H1 (cell line): ENCODE results near the gene MYADM.

Experiments used
- CHD2 ChIP-seq: IDR thresholded peaks from 2 replicates; pipeline ENCODE4 v1.6.1; 2012; ENCODE audit warnings: low read length, improper control_type of control experiment
- CREB1 ChIP-seq: IDR thresholded peaks from 2 replicates; pipeline ENCODE4 v1.6.1; 2012; ENCODE audit warnings: inconsistent platforms
- EZH2 ChIP-seq: fragments of 200-600 bp; sonication (generic); IDR thresholded peaks from 2 replicates; pipeline ENCODE4 v1.7.1; 2012; ENCODE audit warnings: low read depth, mild to moderate bottlenecking, moderate library complexity, low read length, inconsistent platforms; ENCODE audit not compliant: severe bottlenecking
- FOSL1 ChIP-seq: IDR thresholded peaks from 2 replicates; pipeline ENCODE4 v1.6.1; 2011; ENCODE audit warnings: mild to moderate bottlenecking, low read depth, low read length, moderate library complexity; ENCODE audit not compliant: insufficient read depth
- HDAC2 ChIP-seq, 2 experiments: fragments of 300-600 bp in 1 of 2; sonication (generic) in 1 of 2; IDR thresholded peaks; 2 replicates each; pipeline ENCODE4 v1.6.1; 2011 to 2012; ENCODE audit warnings: low read depth in 2 of 2, low read length in 2 of 2, mild to moderate bottlenecking in 2 of 2, moderate library complexity in 2 of 2, borderline replicate concordance in 1 of 2, inconsistent platforms in 1 of 2
- KDM5A ChIP-seq: fragments of 200-600 bp; IDR thresholded peaks from 2 replicates; pipeline ENCODE4 v1.7.1; 2012; ENCODE audit warnings: mild to moderate bottlenecking, low read length, inconsistent platforms, mixed read lengths
- RBBP5 ChIP-seq: IDR thresholded peaks from 2 replicates; pipeline ENCODE4 v1.7.1; 2012; ENCODE audit warnings: low read depth, mild to moderate bottlenecking, inconsistent platforms, low read length, moderate library complexity, borderline replicate concordance
- SUZ12 ChIP-seq: fragments of 200-600 bp; sonication (generic); IDR thresholded peaks from 2 replicates; pipeline ENCODE4 v1.6.1; 2012; ENCODE audit warnings: mild to moderate bottlenecking, inconsistent platforms, low read length, moderate library complexity, mixed read lengths
- TAF7 ChIP-seq: optimal IDR thresholded peaks from 2 replicates; pipeline ENCODE3; 2011; ENCODE audit warnings: low read depth, mild to moderate bottlenecking, inconsistent platforms, low read length, moderate library complexity, borderline replicate concordance
- TF ChIP-seq, protein P1 (sequence below), 3 experiments: IDR thresholded peaks; 1 replicate in 2 of 3; 2 replicates in 1 of 3; pipeline versions ENCODE4 v1.5.1 to v1.6.1; 2011; ENCODE audit warnings: low read length in 3 of 3, mild to moderate bottlenecking in 3 of 3, inconsistent platforms in 2 of 3, low read depth in 1 of 3, moderate library complexity in 1 of 3; ENCODE audit not compliant: insufficient read depth in 1 of 3; ENCODE audit errors: control extremely low read depth in 1 of 3
- TF ChIP-seq, protein P2 (sequence below): IDR thresholded peaks from 2 replicates; pipeline ENCODE4 v1.6.1; 2011; ENCODE audit warnings: low read depth, mild to moderate bottlenecking, low read length; ENCODE audit not compliant: insufficient read depth

DNA sequence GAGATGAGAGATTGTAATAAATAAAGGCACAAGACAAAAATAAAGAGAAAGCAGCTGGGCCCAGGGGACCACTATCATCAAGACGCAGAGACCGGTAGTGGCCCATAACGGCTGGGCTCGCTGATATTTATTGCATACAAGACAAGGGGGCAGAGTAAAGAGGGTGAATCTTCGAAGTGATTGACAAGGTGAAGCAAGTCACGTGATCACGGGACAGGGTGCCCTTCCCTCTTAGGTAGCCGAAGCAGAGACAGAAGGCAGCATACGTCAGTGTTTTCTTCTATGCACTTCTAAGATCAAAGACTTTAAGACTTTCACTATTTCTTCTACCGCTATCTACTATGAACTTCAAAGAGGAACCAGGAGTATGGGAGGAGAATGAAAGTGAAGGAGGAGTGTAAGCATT is 9.7 kb downstream of the MYADM start:
- TF ChIP-seq CREB1 (no peak), SUZ12 (no peak), HDAC2 (IDR thresholded peaks at IDR 0.05; ENCODE audit: borderline replicate concordance in 1 of 2, low read depth in 2 of 2, low read length in 2 of 2) (no peak), CHD2 (no peak), RBBP5 (no peak), KDM5A (no peak), TAF7 (no peak), EZH2 (no peak), FOSL1 (no peak)
- TF ChIP-seq, protein P1, sequence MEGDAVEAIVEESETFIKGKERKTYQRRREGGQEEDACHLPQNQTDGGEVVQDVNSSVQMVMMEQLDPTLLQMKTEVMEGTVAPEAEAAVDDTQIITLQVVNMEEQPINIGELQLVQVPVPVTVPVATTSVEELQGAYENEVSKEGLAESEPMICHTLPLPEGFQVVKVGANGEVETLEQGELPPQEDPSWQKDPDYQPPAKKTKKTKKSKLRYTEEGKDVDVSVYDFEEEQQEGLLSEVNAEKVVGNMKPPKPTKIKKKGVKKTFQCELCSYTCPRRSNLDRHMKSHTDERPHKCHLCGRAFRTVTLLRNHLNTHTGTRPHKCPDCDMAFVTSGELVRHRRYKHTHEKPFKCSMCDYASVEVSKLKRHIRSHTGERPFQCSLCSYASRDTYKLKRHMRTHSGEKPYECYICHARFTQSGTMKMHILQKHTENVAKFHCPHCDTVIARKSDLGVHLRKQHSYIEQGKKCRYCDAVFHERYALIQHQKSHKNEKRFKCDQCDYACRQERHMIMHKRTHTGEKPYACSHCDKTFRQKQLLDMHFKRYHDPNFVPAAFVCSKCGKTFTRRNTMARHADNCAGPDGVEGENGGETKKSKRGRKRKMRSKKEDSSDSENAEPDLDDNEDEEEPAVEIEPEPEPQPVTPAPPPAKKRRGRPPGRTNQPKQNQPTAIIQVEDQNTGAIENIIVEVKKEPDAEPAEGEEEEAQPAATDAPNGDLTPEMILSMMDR (IDR thresholded peaks at IDR 0.05; ENCODE audit: control extremely low read depth in 1 of 3, insufficient read depth in 1 of 3, low read depth in 1 of 3, low read length in 3 of 3), result no peak
- TF ChIP-seq, protein P2, sequence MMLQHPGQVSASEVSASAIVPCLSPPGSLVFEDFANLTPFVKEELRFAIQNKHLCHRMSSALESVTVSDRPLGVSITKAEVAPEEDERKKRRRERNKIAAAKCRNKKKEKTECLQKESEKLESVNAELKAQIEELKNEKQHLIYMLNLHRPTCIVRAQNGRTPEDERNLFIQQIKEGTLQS, result no peak
